ENCODE measurements around the gene GRB2.

DNA sequence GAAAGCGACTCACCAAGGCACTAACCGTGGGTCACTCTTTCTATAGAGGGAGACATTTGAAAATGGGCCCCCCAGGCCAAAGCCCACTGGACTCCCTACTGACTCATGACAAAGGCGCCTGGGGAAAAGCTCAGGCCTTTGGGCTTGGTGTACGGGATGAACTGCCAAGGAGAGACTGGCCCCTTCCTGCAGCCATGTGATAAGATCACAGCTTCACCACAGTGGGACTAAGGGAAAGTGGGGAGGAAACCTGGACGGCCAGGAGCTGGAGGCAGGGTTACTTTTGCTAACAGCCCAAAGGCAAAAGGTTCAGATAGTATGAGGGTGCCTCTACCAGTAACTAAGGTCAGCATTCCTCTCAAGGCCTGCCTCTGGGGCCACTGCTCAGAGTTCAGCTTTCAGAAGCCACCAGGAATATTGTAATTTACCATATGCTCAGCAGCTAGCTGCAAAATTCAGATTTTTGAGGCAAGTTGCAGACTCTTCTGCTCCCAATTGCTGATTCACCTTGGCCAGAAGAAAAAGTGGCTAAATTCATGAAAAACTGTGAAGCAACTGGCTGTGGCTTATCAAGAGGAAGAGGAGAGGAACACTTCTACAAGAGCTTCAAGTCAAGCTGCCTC lies 79.1 kb downstream of the GRB2 start:
- TF ChIP-seq POLR2A (IDR thresholded peaks at IDR 0.05) = no peak
- no peak for TF ChIP-seq CTCF (IDR thresholded peaks at IDR 0.05)
